Kidney epithelial cell (primary cell): Measurements from ENCODE around the gene SLC2A10. TPM values are rescaled to one million over a fixed set of nuclear protein-coding genes. Genes with fewer than 3 reads are reported as not detected.

Source experiments
- DNase-seq: peaks from one replicate; pipeline ENCODE4 v3.0.0-alpha.2; 2010; ENCODE audit warnings: low read depth
- H3K27me3 ChIP-seq: 2 replicates; pipeline ENCODE4 v1.6.0; 2011; ENCODE audit warnings: low read length; ENCODE audit not compliant: control insufficient read depth, insufficient read depth
- H3K36me3 ChIP-seq: 2 replicates; pipeline ENCODE4 v1.5.1; 2011; ENCODE audit warnings: low read length; ENCODE audit not compliant: control insufficient read depth, insufficient read depth
- H3K4me3 ChIP-seq: 2 replicates; pipeline ENCODE4 v1.5.1; 2011; ENCODE audit warnings: low read depth, mild to moderate bottlenecking, control low read depth, low read length
- CTCF ChIP-seq: IDR thresholded peaks from 2 replicates; pipeline ENCODE4 v1.5.1; 2011; ENCODE audit warnings: mild to moderate bottlenecking, moderate library complexity, low read length, control low read depth, inconsistent platforms; ENCODE audit not compliant: insufficient read depth, poor library complexity, severe bottlenecking
- total RNA-seq: library from RNA; depleted of rRNA; stranded (reverse); fragments of >200 nt; gene quantifications from 2 replicates; pipeline ENCODE4 v1.2.3, GENCODE V29; 2015

SLC2A10 gene
- total RNA-seq, result 11.9 and 13.3 TPM in 2 replicates

- no peak for DNase-seq
- TF ChIP-seq CTCF, result peak; percentile 4
- Histone ChIP-seq H3K4me3 (peak within 1 kb of the TSS; percentile 59), H3K36me3 (no peaks in the 10 kb centered on the region), H3K27me3 (no peaks in the 10 kb centered on the region)
Observed at GRCh38 chr20:46709459-46710152, at the start of gene SLC2A10. SLC2A10 (plus strand) TSS chr20:46709649; CDS start chr20:46709737, 88 bp downstream.

GRCh38 chr20:46660487-46660886, 49.0 kb upstream of the SLC2A10 start:
- no peaks in the 10 kb centered on the region for H3K27me3 ChIP-seq
- no peak for TF ChIP-seq CTCF
- no peak overlapping the region for H3K4me3 ChIP-seq
- no peaks in the 10 kb centered on the region for H3K36me3 ChIP-seq
- DNase-seq, result no peak

- no peak for DNase-seq
- Histone ChIP-seq H3K27me3 (no peaks in the 10 kb centered on the region), H3K4me3 (no peak overlapping the region), H3K36me3 (no peaks in the 10 kb centered on the region)
- no peak for TF ChIP-seq CTCF
Observed at GRCh38 chr20:46661659-46662058, 47.8 kb upstream of the SLC2A10 start.

- DNase-seq, result no peak
- H3K36me3 ChIP-seq, result no peaks in the 10 kb centered on the region
- H3K4me3 ChIP-seq, result no peak overlapping the region
- no peaks in the 10 kb centered on the region for H3K27me3 ChIP-seq
- TF ChIP-seq CTCF, result no peak
Observed at GRCh38 chr20:46663531-46663930, 45.9 kb upstream of the SLC2A10 start.

GRCh38 chr20:46665602-46666001, 43.8 kb upstream of the SLC2A10 start:
- TF ChIP-seq CTCF, result no peak
- H3K27me3 ChIP-seq, result no peaks in the 10 kb centered on the region
- no peak overlapping the region for H3K4me3 ChIP-seq
- no peak for DNase-seq
- H3K36me3 ChIP-seq, result no peaks in the 10 kb centered on the region

GRCh38 chr20:46666306-46666705, 43.1 kb upstream of the SLC2A10 start:
- DNase-seq, result no peak
- H3K27me3 ChIP-seq, result no peaks in the 10 kb centered on the region
- TF ChIP-seq CTCF, result no peak
- H3K36me3 ChIP-seq, result no peaks in the 10 kb centered on the region
- no peak overlapping the region for H3K4me3 ChIP-seq
